GM19455 (cell line): Measurements from ENCODE around the gene CNTN4.

ENCODE experiments used
- ATAC-seq: cut with Tn5 transposase; IDR thresholded peaks from one replicate; pipeline ENCODE4 v1.9.1; 2021; ENCODE audit not compliant: unreplicated experiment

Gene CNTN4

DNA sequence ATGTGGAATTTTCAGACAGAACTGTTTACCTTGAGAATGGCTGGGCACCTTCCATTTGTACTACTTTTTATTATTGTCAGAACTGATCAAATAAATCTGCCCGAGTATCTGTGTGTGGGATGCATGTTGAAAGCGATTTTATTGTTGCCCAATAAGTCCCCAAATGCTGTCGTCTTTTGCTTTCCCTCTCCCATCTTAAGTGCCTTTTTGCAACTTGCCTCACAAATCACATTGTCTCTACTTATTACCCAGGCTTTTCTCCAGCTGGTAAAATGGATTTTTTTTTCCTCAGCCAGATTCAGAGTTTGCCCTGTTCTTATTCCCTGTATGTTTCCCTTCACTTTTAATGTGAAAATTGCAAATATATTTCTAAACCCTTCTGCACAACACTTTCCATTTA is 163.1 kb downstream of the CNTN4 start:
- ATAC-seq = no peak

DNA sequence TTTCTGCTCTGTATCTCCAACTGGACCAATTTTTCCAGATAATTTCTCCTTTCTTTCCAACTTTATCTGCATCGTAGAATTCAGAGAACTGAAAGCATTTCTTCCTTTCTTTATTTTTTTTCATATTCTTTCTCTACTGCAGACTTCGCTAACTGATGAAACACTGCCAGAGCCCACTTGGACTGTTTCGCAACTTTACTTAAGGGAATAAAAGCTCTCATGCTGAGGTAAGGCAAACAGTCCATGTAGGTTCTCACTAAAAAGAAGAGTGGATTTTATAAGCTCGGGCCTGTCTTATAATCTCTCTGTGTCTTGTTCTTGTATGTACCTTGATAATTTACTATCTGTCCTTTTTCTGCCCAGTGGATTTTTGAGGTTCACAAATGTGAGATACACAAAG is 163.5 kb downstream of the CNTN4 start:
- ATAC-seq = no peak

DNA sequence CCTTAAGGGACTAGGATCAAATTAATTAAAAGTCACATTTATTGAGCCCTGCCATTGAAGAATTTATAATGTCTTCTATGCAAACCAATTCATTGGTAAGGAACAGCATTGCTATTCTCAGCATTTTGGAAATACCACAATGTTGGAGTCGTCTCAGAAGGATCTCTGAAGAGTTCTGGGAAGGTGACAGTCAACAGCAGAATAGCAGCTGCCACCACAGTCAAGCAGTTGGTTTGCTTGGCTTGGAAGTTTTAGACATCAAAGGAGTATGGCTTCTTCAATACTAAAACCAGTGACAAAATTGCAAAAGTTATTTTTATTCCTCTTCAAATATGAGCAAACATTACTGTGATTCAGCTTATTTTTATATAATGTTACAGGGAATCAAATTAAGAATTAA is 167.9 kb downstream of the CNTN4 start:
- ATAC-seq = no peak

DNA sequence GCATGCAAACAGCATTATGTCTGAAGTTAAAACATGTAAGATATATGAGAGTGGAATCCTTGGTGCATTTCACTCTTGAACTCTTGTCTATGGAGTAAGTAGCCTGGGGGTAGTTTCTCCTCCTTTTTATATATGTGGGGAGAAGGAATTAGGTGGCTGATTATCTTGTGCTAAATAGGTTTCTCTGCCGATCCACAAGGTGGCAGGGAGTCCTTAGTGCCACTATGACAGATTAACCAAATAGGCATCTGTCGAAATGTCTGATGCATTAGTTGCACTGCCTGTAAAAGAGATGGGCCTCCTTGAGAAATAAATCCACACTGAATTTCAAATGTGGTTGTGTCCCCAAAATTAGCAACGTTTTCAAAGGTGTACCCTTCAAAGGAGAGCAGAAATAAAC is 170.1 kb downstream of the CNTN4 start:
- no peak for ATAC-seq

DNA sequence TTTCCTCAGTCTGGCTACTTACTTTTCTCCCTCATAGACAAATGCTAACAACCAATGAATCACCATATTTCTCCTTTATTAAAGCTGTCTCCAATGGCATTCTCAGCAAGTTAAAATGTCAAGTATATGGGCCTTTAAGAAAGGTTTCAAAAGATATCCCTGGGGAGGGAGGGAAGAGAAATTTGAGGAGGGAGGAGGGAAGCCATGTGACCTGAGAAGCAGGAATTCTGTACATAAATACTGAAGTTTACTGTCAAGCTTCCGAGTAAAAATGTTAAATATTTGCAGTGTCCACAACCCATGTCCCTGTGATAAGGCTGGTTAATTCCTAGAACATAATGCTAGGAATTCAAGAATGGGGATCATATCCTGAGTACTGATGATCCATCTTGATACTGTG is 175.9 kb downstream of the CNTN4 start:
- no peak for ATAC-seq

DNA sequence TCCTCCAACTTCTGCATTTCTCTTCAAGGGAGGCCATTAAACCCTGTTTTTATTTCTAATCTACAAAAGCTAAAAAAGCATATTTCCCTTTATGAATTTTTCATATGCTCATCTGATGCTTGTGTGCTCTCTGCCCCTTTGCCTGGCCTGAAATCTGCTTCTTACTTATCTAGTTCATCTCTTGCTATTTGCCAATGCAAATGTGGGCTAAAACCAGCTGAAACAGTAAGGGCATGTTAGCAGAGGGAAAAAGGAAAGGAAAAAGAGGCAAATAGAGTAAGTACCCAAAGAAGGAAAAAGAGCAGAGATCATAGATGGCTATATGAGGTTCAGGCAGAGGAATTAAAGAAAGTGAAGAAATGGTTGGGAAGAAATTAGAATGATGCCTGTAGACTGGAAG is 185.2 kb downstream of the CNTN4 start:
- ATAC-seq = no peak

DNA sequence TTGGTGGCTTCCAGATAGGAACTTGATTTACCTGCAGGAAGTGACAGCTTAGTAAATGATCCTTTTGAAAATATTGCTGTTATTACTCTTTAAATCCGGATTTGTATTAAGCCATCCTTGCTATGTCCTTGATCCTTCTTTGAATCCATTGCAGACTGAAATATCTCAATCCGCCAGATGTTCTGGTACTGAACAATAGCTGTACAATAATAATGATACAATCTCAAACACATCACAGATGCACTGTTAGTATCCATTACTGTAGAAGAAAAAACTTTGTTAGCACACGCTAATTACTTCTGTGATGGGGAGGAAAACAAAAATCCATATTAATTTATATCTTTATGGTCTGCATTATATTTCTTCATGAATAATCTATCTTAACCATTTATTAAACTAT is 202.3 kb downstream of the CNTN4 start:
- no peak for ATAC-seq

DNA sequence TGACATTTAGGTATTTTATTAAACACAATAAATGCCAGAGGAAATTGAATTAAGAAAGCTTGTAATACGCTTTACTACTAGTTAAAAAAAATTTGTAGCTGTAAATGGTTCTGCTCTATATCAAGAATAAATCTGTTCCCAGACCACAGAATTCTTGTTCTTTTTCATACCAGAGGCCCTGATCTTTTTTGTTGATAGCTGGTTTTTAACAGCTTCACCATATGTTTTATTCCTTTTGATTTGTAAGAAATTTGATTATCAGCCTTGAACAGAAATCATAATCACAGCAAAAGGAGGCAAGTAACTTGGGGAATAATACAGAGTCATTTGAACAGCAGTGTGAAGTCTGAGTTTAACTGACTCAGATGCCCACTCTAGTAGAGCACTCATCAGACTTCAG is 202.7 kb downstream of the CNTN4 start:
- no peak for ATAC-seq

DNA sequence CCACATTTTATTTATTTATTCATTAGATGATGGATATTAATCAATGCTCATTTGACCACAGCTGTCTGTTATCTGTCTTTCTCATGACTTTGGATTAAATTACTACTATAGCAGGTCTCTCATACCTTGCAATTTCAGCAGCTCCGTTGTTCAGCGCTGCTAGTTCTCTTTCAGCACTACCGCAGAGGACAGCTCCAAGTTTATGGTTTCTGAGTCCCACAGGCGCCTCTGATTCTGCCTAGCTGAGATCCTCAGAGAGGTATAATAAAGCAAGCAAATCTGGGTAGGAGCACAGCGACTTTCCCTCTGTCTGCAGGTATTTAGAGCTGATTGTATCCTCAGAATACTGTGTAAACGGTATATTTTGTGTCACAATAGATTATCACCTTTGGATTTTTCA is 204.9 kb downstream of the CNTN4 start:
- no peak for ATAC-seq

DNA sequence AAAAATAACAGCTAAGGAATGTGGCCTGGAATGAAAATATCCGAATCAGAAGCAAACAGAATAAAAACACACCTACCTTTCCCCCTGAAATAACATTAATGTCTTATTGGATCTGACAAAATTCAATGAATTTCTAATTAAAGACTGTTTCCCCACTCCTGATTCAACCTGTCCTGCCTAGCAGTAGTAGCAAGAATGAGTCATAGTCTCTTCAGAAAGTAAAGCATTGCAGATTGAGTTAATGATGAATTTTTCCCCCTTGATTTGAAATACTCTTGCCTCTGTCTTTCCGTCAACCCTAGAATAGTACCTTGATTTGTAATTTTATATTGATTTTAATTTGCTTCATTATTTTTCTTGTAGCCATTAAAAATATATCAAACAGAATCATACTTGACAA is 212.4 kb downstream of the CNTN4 start:
- no peak for ATAC-seq

DNA sequence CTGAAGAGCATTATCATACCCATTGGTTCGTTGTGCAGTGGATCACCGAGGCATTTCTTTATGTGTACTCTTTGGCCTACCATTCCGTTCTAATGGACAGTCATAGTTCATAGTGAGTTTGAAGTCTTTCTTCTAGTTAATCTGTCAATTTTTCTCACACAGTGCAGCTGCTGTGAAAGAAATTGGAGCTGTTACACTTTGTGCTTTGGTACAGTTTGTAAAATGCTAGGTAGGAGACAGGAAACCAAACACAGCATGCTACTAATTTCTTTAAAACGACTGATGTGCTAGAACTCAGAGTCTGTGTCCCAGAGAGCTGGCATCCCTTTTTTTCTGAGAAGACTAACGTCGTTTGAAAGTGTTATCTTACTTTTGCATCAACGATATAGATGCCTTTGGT is 218.9 kb downstream of the CNTN4 start:
- no peak for ATAC-seq

DNA sequence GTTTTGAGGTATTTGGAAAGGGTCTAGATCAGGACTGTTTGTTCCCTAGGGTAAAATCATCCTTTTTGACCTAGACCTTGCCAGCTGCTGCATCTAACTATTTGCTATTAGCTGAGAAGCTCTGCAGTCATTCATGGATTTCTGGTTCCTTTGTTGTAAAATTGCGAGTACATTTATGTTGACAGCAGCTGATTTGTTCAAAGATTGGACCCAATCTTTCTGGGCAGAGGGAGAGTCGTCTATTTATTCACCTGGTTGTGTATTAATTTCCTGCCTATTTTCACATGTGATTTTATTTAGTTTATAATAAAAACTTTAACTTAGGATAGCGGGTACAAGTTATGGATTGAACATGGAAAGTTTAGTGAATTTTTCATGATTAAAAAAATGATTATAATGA is 236.3 kb downstream of the CNTN4 start:
- no peak for ATAC-seq

DNA sequence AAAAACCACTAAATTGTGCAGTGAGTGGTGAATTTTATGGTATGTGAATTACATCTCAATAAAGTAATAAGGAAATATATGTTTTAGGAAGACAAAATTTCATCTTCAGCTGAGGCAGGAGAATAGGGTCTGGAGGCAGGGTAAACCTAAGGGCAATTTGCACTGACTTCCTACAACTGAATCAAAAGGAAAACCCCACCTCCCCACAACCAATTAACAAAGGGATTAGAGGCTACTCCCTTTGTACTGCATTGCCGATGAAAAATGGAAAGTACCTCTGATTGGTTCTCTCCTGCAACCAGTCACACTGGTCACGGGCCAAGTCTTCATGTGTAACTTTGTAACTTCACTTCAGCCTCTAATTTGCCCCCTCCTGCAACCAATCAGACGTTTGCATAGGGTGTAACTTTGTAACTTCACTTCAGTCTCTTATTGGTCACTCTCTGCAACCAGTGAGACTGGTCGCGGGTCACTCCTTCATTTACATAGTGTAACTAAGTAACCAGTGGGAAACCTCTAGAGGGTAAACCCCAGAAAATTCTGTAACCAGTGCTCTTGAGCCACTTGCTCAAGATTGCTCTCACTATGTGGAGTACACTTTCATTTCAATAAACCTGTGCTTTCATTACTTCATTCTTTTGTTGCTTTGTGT is 244.5 kb downstream of the CNTN4 start:
- no peak for ATAC-seq

DNA sequence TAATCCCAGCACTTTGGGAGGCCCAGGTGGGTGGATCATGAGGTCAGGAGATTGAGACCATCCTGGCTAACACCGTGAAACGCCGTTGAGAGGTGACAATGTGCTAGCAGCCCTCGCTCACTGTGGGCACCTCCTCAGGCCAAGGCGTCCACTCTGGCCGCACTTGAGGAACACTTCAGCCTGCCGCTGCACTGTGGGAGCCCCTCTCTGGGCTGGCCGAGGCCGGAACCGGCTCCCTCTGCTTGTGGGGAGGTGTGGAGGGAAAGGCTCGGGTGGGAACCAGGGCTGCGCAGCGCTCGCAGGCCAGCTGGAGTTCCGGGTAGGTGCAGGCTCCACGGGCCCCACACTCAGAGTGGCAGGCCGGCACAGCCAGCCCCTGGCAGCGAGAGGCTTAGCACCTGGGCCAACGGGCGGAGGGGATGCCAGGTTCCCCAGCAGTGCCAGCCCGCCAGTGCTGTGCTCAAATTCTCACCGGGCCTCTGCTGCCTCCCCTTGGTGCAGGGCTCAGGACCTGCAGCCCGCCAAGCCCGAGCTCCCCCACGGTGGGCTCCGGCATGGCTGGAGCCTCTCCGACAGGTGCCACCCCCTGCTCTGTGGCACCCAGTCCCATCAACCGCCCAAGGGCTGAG is 253.6 kb downstream of the CNTN4 start:
- no peak for ATAC-seq

DNA sequence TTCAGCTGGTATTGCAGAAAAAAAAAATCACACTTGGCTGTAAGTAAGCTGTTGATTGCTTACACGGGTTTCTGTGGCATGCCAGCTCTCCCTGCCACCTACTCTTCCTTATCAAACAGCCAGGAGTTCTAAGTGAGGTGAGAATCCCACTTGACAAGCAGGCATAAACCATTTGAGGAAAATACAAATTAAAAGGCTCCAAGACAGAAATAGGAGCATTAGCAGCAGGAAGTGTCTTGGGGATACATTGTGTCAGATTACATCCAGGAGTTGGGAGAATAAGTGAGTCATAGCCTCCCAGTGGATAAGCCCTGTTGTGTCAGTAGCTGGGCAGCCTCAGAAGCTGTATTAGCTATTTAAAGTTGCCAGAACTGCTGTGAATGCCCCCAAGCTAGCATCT is 256.0 kb downstream of the CNTN4 start:
- no peak for ATAC-seq

DNA sequence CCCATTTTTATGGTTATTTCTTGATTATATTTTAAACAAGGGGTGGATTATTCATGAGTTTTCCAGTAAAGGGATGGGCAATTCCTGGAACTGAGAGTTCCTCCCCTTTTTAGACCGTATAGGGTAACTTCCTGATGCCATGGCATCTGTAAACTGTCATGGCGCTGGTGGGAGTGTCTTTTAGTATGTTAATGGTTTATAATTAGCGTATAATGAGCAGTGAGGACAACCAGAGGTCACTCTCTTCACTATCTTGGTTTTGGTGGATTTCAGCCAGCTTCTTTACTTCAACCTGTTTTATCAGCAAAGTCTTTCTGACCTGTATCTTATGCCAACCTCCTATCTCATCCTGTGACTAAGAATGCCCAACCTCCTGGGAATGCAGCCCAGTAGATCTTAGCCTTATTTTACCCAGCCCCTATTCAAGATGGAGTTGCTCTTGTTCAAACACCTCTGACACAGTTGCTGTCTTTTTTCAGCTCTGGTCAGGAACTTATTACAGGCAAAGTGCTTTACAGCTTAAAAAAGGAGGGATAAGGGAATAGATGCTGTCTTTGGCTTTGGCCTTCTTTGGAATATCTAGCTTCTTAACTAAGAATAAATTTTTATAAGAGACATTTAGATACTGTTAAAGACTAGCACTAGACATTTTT is 257.8 kb downstream of the CNTN4 start:
- ATAC-seq = no peak

DNA sequence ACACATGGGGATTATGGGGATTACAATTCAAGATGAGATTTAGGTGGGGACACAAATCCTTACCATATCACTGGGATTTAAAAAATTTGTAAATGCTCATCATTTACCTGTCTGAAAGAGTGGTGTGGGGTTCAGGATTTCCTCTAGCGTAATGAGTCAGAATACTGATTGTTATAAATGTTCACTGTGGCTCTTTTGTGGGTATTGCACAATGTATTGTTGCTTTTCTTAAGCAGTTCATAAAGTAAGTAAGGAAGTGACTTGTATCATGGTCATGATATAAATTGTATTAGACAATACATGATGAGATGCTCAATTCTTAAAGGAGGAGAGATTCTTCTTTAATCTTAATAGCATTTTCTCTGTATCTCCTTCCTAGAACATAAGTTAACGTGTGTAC is 262.1 kb downstream of the CNTN4 start:
- no peak for ATAC-seq

DNA sequence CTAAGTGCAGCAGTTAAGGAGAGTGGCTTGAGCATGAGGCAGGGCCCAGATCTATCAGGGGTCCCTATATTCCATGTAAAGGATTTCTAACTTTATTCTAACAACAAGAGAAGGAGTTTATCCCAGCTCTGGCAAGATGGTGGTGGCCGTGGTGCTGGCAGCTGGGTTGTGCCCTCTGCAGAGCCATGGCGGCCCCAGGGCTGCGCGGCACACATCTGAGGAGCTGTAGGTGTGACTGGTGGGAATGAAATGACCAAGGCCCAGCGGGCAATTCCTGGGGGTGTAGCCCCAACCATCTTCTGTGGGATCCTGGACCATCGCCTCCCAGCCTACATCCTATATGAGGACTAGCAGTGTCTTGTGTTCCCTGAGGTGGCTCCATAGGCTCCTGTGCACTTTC is 263.5 kb downstream of the CNTN4 start:
- no peak for ATAC-seq

DNA sequence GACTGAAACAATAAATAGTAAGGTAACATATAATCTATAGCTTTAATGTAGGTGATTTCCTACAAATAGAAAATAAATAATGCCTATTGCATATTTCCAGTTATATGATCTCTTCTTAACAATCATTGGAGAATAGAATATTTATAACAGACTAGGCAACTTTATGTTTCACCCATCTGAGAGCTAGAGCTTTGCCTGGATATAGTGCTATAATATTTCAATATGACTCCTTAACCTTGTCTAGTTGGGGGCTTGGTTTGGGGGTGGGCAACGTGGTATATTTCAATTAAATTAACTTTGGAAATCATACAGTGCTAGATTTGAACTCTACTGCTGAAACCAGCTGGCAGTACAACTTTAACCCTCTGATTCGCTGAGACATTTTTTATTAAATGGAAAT is 265.2 kb downstream of the CNTN4 start:
- ATAC-seq = no peak

DNA sequence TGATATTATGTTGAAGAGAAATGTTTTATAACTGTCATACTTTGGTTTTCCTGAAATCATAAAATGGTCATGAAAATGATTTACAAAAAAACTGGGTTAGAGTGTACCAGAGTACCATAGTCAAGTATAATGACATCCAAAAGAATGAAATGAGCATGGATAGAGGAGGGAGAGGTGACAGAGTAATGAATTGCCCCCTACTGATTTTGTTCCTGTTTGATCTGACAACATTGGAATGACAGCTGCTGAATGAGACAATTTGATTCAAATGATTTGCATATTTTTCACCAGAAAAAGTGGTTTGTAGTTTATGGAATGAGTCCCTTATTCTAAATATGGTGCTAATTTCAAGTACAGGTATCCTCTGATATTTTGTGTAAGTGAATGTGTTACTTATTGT is 271.7 kb downstream of the CNTN4 start:
- ATAC-seq = no peak

DNA sequence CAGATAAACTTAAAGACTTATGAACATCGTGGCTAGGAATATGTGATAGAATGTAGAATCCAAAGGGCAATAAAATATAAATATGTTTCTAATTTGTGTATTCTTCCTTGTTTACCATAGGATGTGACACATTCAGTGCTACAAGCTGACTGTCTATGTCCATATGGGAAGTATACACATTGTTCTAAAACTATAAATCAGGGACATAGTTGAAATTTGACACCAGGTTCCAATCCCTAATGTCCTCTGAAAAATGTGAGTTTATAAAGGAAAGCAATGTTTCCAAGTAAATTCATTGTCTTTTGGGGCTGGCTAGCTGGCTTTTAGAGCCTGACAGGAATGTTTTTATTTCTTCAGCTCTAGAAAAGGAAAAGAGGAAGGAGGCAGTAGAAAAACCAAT is 273.6 kb downstream of the CNTN4 start:
- ATAC-seq = no peak

DNA sequence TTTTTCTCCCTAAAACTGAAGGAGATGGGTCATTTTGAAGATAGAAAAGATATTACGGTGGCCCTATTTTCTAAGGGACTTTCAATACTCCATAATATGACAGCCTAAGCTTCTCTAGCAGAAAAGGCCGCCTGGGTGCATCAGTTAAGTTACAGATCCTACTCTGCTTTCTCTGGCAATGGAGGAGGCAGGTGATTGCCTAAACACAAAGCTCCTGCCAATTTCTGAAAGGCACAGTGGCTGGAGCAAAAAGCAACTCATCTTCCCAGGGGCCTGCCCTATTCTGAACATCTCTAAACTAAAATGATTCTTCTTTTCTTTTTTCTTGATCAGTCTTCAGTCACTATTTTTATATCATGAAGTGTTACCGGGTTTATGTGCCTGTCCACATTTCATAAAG is 276.7 kb downstream of the CNTN4 start:
- ATAC-seq = no peak

DNA sequence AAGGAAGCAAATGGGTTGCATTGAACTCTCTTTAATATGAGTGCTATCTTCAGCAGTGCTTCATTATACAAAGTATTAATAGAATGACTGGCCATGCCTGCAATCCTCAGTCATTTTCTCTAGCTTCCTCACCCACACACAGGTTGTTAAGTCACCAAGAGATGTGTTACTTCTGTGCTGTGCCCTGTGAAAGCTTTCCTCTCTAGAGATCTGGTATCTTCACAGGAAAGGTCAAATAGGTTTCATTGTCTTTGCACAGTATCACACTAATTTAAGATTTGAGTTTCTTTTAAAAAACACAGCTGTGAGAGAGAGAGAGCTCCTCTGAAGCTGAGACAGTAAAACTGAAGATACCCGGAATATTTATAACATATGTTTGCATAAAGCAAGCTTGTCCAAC is 278.6 kb downstream of the CNTN4 start:
- ATAC-seq = no peak
